GM19043 (cell line): Measurements from ENCODE around the gene PDC.
A peak's percentile ranks its signal among the peaks of the same experiment; 100 is the strongest.

Experiments used
- ATAC-seq: cut with Tn5 transposase; IDR thresholded peaks from one replicate; pipeline ENCODE4 v1.9.1; 2021; ENCODE audit warnings: low read depth; ENCODE audit not compliant: unreplicated experiment

Gene PDC

GRCh38 chr1:186461014-186461413 lies at the start of gene PDC:
TSS of gene PDC (minus strand) at chr1:186461114. CDS start at chr1:186449459, 11,655 bp downstream.
- ATAC-seq: no peak

- ATAC-seq: no peak
Observed at GRCh38 chr1:186503190-186503589, 42.3 kb upstream of the PDC start.

- ATAC-seq: no peak
Observed at GRCh38 chr1:186502087-186502486, 41.2 kb upstream of the PDC start.

- no peak for ATAC-seq
Observed at GRCh38 chr1:186500804-186501203, 39.9 kb upstream of the PDC start.

- no peak for ATAC-seq
Observed at GRCh38 chr1:186499571-186499970, 38.7 kb upstream of the PDC start.

GRCh38 chr1:186498695-186499389 lies 37.9 kb upstream of the PDC start:
- no peak for ATAC-seq

- no peak for ATAC-seq
Observed at GRCh38 chr1:186498071-186498470, 37.2 kb upstream of the PDC start.

GRCh38 chr1:186497651-186498050 lies 36.7 kb upstream of the PDC start:
- ATAC-seq: no peak

GRCh38 chr1:186496171-186496851 lies 35.4 kb upstream of the PDC start:
- ATAC-seq: no peak

GRCh38 chr1:186494832-186495271 lies 33.9 kb upstream of the PDC start:
- no peak for ATAC-seq

GRCh38 chr1:186492531-186493291 lies 31.8 kb upstream of the PDC start:
- no peak for ATAC-seq

- no peak for ATAC-seq
Observed at GRCh38 chr1:186491336-186491735, 30.4 kb upstream of the PDC start.

- ATAC-seq: no peak
Observed at GRCh38 chr1:186487163-186487562, 26.2 kb upstream of the PDC start.

- no peak for ATAC-seq
Observed at GRCh38 chr1:186486061-186486460, 25.1 kb upstream of the PDC start.

- ATAC-seq: no peak
Observed at GRCh38 chr1:186483561-186483960, 22.6 kb upstream of the PDC start.

- peak; percentile 62 for ATAC-seq
Observed at GRCh38 chr1:186482661-186483255, 21.8 kb upstream of the PDC start.

GRCh38 chr1:186481303-186481888 lies 20.5 kb upstream of the PDC start:
- no peak for ATAC-seq

- no peak for ATAC-seq
Observed at GRCh38 chr1:186479162-186479561, 18.2 kb upstream of the PDC start.

- ATAC-seq: no peak
Observed at GRCh38 chr1:186476264-186477040, 15.5 kb upstream of the PDC start.

GRCh38 chr1:186474208-186474607 lies 13.3 kb upstream of the PDC start:
- no peak for ATAC-seq
